CD14-positive monocyte (primary cell): Measurements from ENCODE around the gene ADPRS. TPM values are rescaled to one million over a fixed set of nuclear protein-coding genes. Genes with fewer than 3 reads are reported as not detected.
A peak's percentile ranks its signal among the peaks of the same experiment; 100 is the strongest.

Source experiments
- DNase-seq, 3 donors: peaks; one replicate each; pipeline ENCODE4 v3.0.0-alpha.2; 2011 to 2022
- H2AFZ ChIP-seq: 2 replicates; pipeline ENCODE4 v1.6.0; 2012; ENCODE audit warnings: mild to moderate bottlenecking, low read depth, low read length, inconsistent platforms; ENCODE audit not compliant: insufficient read depth, poor library complexity, severe bottlenecking
- H3K27ac ChIP-seq, 2 donors: 1 replicate in 1 of 2; 2 replicates in 1 of 2; pipeline ENCODE4 v1.5.1; 2012 to 2013; ENCODE audit warnings: low read length in 2 of 2, control low read depth in 1 of 2, inconsistent platforms in 1 of 2, low read depth in 1 of 2, mild to moderate bottlenecking in 1 of 2
- H3K27me3 ChIP-seq, 2 donors: one replicate each; pipeline versions ENCODE4 v1.6.0 to v1.6.1; 2011 to 2013; ENCODE audit warnings: low read length in 2 of 2; ENCODE audit not compliant: control insufficient read depth in 2 of 2, insufficient read depth in 2 of 2
- H3K36me3 ChIP-seq, 2 donors: replicated peaks in 1 of 2; 1 replicate in 1 of 2; 2 replicates in 1 of 2; pipeline versions ENCODE4 v1.5.1 to v1.6.1; 2012 to 2013; ENCODE audit warnings: low read length in 2 of 2, control low read depth in 1 of 2, inconsistent platforms in 1 of 2, mild to moderate bottlenecking in 1 of 2; ENCODE audit not compliant: insufficient read depth in 2 of 2, control insufficient read depth in 1 of 2
- H3K4me1 ChIP-seq, 2 donors: 1 replicate in 1 of 2; 2 replicates in 1 of 2; pipeline versions ENCODE4 v1.5.1 to v1.6.1; 2012 to 2013; ENCODE audit warnings: low read length in 2 of 2, control low read depth in 1 of 2, inconsistent platforms in 1 of 2, mild to moderate bottlenecking in 1 of 2, moderate library complexity in 1 of 2; ENCODE audit not compliant: insufficient read depth in 2 of 2, control insufficient read depth in 1 of 2
- H3K4me2 ChIP-seq: replicated peaks from 2 replicates; pipeline ENCODE3; 2012; ENCODE audit warnings: low read length, moderate library complexity, mild to moderate bottlenecking; ENCODE audit not compliant: poor library complexity, severe bottlenecking; ENCODE audit errors: extremely low read depth
- H3K4me3 ChIP-seq, 3 experiments: fragments of 200-600 bp in 1 of 3; sonication (generic) in 1 of 3; replicated peaks in 1 of 3; 1 replicate in 2 of 3; 2 replicates in 1 of 3; pipeline ENCODE4 v1.5.1; 2011 to 2013; ENCODE audit warnings: low read length in 3 of 3, mild to moderate bottlenecking in 3 of 3, control low read depth in 2 of 3, low read depth in 2 of 3, inconsistent platforms in 1 of 3, moderate library complexity in 1 of 3
- H3K79me2 ChIP-seq: 2 replicates; pipeline ENCODE4 v1.6.0; 2012; ENCODE audit warnings: mild to moderate bottlenecking, control low read depth, inconsistent platforms, low read length, moderate library complexity; ENCODE audit not compliant: insufficient read depth
- H3K9ac ChIP-seq: 2 replicates; pipeline ENCODE4 v1.6.0; 2017; ENCODE audit warnings: low read length, mild to moderate bottlenecking; ENCODE audit not compliant: insufficient read depth, poor library complexity, severe bottlenecking
- H3K9me3 ChIP-seq, 2 donors: replicated peaks in 1 of 2; 1 replicate in 1 of 2; 2 replicates in 1 of 2; pipeline versions ENCODE4 v1.5.1 to v1.6.1; 2012 to 2013; ENCODE audit warnings: low read length in 2 of 2, control low read depth in 1 of 2; ENCODE audit not compliant: control insufficient read depth in 1 of 2, insufficient read depth in 1 of 2
- H4K20me1 ChIP-seq: 2 replicates; pipeline ENCODE4 v1.6.0; 2012; ENCODE audit warnings: mild to moderate bottlenecking, low read length, control low read depth, moderate library complexity; ENCODE audit not compliant: insufficient read depth
- H3K27ac Mint-ChIP-seq, 7 donors: one replicate each; pipeline ENCODE4 v1.8.0; 2020; ENCODE audit warnings: mild to moderate bottlenecking in 7 of 7, mixed read lengths in 7 of 7, moderate library complexity in 6 of 7, inconsistent platforms in 2 of 7
- H3K27me3 Mint-ChIP-seq, 3 donors: one replicate each; pipeline ENCODE4 v1.8.0; 2021 to 2022; ENCODE audit warnings: low read depth in 3 of 3, mild to moderate bottlenecking in 3 of 3, mixed read lengths in 3 of 3, moderate library complexity in 3 of 3, inconsistent platforms in 1 of 3
- H3K36me3 Mint-ChIP-seq, 2 donors: one replicate each; pipeline ENCODE4 v1.8.0; 2020; ENCODE audit warnings: mixed read lengths in 2 of 2, inconsistent platforms in 1 of 2, mild to moderate bottlenecking in 1 of 2
- H3K4me1 Mint-ChIP-seq: one replicate; pipeline ENCODE4 v1.8.0; 2020; ENCODE audit warnings: mild to moderate bottlenecking, mixed read lengths
- H3K4me3 Mint-ChIP-seq, 2 donors: one replicate each; pipeline ENCODE4 v1.8.0; 2020; ENCODE audit warnings: mild to moderate bottlenecking in 2 of 2, mixed read lengths in 2 of 2, moderate library complexity in 1 of 2
- H3K9me3 Mint-ChIP-seq, 7 donors: one replicate each; pipeline ENCODE4 v1.8.0; 2020 to 2022; ENCODE audit warnings: mixed read lengths in 7 of 7, mild to moderate bottlenecking in 6 of 7, moderate library complexity in 6 of 7, inconsistent platforms in 2 of 7
- CTCF ChIP-seq: fragments of 200-600 bp; IDR thresholded peaks from one replicate; pipeline ENCODE4 v1.8.0; 2022; ENCODE audit warnings: antibody characterized with exemption, mild to moderate bottlenecking
- WGBS: methylation state at CpG from one replicate; pipeline ENCODE4 v1.1.5; 2013; ENCODE audit warnings: missing lambda C conversion rate; ENCODE audit not compliant: insufficient coverage; 5-methylcytosine and 5-hydroxymethylcytosine counted together
- intact Hi-C, 2 donors: fragments of 100-400 bp; cut with micrococcal nuclease; formaldehyde crosslinking; loops; one replicate each; pipeline versions ENCODE4 v1.15.0 to v1.15.1; 2023
- polyA plus RNA-seq, 3 donors: library from polyadenylated mRNA; depleted of rRNA in 1 of 3; unstranded in 2 of 3; stranded (reverse) in 1 of 3; fragments of 300-500 nt in 2 of 3; fragments of >200 nt in 1 of 3; fragmentation: Illumina TruSeq in 2 of 3; gene quantifications; 1 replicate in 2 of 3; 2 replicates in 1 of 3; pipeline ENCODE4 v1.2.3, GENCODE V29; 2012 to 2021

Gene ADPRS
- polyA plus RNA-seq, 3 donors, result 13.4 to 30.6 (median 21.9) TPM

- no peaks in the 10 kb centered on the region for H3K9me3 Mint-ChIP-seq
- H2AFZ ChIP-seq, result no peak overlapping the region
- TF ChIP-seq CTCF, result no peak
- 92% methylated on average over 9 of the region's 11 CpGs for WGBS
- no peak overlapping the region for H3K4me3 Mint-ChIP-seq
- no peak overlapping the region for H3K4me2 ChIP-seq
- peak overlapping the region; percentile 4 for H3K9ac ChIP-seq
- H3K9me3 ChIP-seq, result no peaks in the 10 kb centered on the region
- peaks cover 4 to 15% (median 8%) of the 10 kb centered on the region in 3 donors for H3K27me3 Mint-ChIP-seq
- H3K4me3 ChIP-seq, result no peak overlapping the region
- H3K79me2 ChIP-seq, result no peaks in the 10 kb centered on the region
- no peak for DNase-seq
- H3K36me3 Mint-ChIP-seq, result peaks cover 2 to 3% of the 10 kb centered on the region in 2 donors
- H3K4me1 Mint-ChIP-seq, result peaks cover 34% of the 10 kb centered on the region
- peaks cover 31 to 40% of the 10 kb centered on the region in 2 donors for H3K4me1 ChIP-seq
- no peaks in the 10 kb centered on the region for H3K27me3 ChIP-seq
- H3K27ac ChIP-seq, result no peak overlapping the region
- H3K27ac Mint-ChIP-seq, result peak overlapping the region in 3 of 7 donors; percentile 19 to 63 (median 30)
- no peaks in the 10 kb centered on the region for H4K20me1 ChIP-seq
- no peaks in the 10 kb centered on the region for H3K36me3 ChIP-seq
- intact Hi-C loops, result no loop called here
These were observed 39.6 kb downstream of the ADPRS start for GRCh38 chr1:36128126-36128904.

GRCh38 chr1:36128905-36129206 lies 40.2 kb downstream of the ADPRS start:
- Mint-ChIP-seq H3K36me3 (peaks cover 2 to 3% of the 10 kb centered on the region in 2 donors), H3K27me3 (peaks cover 3 to 15% (median 8%) of the 10 kb centered on the region in 3 donors), H3K4me1 (peaks cover 29% of the 10 kb centered on the region), H3K4me3 (no peak overlapping the region), H3K9me3 (no peaks in the 10 kb centered on the region), H3K27ac (no peak overlapping the region)
- Histone ChIP-seq H3K9me3 (no peaks in the 10 kb centered on the region), H4K20me1 (no peaks in the 10 kb centered on the region), H3K27me3 (no peaks in the 10 kb centered on the region), H2AFZ (no peak overlapping the region), H3K4me3 (no peak overlapping the region), H3K27ac (no peak overlapping the region), H3K36me3 (no peaks in the 10 kb centered on the region), H3K9ac (peak overlapping the region; percentile 4), H3K4me1 (peaks cover 25 to 35% of the 10 kb centered on the region in 2 donors), H3K4me2 (no peak overlapping the region), H3K79me2 (no peaks in the 10 kb centered on the region)
- whole genome bisulfite sequencing, result no CpG with 5 or more reads among the region's 3 CpGs
- intact Hi-C loops, result no loop called here
- no peak for TF ChIP-seq CTCF
- no peak for DNase-seq
